GM12878 (cell line): ENCODE measurements around the gene STK35. TPM values are rescaled to one million over a fixed set of nuclear protein-coding genes. Genes with fewer than 3 reads are reported as not detected.

ENCODE experiments used
- ATAC-seq: fragments of 200-7000 bp; cut with Tn5 transposase; 3 replicates; pipeline ENCODE4 v1.9.1; 2020; ENCODE audit warnings: mild to moderate bottlenecking, moderate library complexity
- BruUV-seq: library from RNA; stranded (reverse); fragments of 400-500 nt; replicated peaks from 2 replicates; lab custom pipeline; 2021; lab: Mats Ljungman, UMichigan
- CTCF ChIA-PET: fragments of 300-600 bp; sonication (Branson Sonifier 250); formaldehyde crosslinking; extraction: SDS; loops from one replicate; lab custom pipeline; 2021; ENCODE audit warnings: inconsistent platforms; lab: Yijun Ruan, JAX
- POLR2A ChIA-PET: fragments of 350-600 bp; formaldehyde crosslinking; extraction: SDS; loops from one replicate; lab custom pipeline; 2021; ENCODE audit warnings: inconsistent platforms; lab: Charles Lee
- RAD21 ChIA-PET: fragments of 300-600 bp; sonication (Branson Sonifier 250); formaldehyde crosslinking; loops from one replicate; lab custom pipeline; 2023; ENCODE audit warnings: antibody characterized with exemption; ENCODE audit not compliant: unreplicated experiment; lab: Charles Lee
- SMC1A ChIA-PET: fragments of 300-600 bp; sonication (Branson Sonifier 250); formaldehyde crosslinking; loops from one replicate; lab custom pipeline; 2023; ENCODE audit not compliant: unreplicated experiment, uncharacterized antibody; lab: Charles Lee
- DNase-seq: peaks from one replicate; pipeline ENCODE4 v3.0.0-alpha.2; 2011; ENCODE audit warnings: low read depth, low spot score
- FAIRE-seq: peaks from 3 replicates; lab custom pipeline; 2011; peaks lifted over from hg19 to GRCh38; lab: Jason Lieb, UNC
- H2AFZ ChIP-seq: 2 replicates; pipeline ENCODE4 v1.6.0; 2011; ENCODE audit warnings: low read depth, low read length, control low read depth; ENCODE audit not compliant: control insufficient read depth
- H3K27ac ChIP-seq: 2 replicates; pipeline ENCODE4 v1.5.1; 2011; ENCODE audit warnings: control low read depth; ENCODE audit not compliant: control insufficient read depth, insufficient read depth
- H3K27me3 ChIP-seq, 2 experiments: replicated peaks in 1 of 2; 2 replicates each; pipeline versions ENCODE4 v1.6.0 to v1.6.1; 2011; ENCODE audit warnings: low read length in 1 of 2; ENCODE audit not compliant: control insufficient read depth in 2 of 2, insufficient read depth in 2 of 2
- H3K36me3 ChIP-seq, 2 experiments: 2 replicates each; pipeline ENCODE4 v1.5.1; 2011; ENCODE audit warnings: low read length in 1 of 2; ENCODE audit not compliant: control insufficient read depth in 2 of 2, insufficient read depth in 2 of 2
- H3K4me1 ChIP-seq: 2 replicates; pipeline ENCODE4 v1.6.1; 2011; ENCODE audit warnings: mild to moderate bottlenecking, low read length, moderate library complexity, mixed read lengths; ENCODE audit not compliant: control insufficient read depth, insufficient read depth
- H3K4me2 ChIP-seq: 2 replicates; pipeline ENCODE4 v1.6.0; 2011; ENCODE audit warnings: control low read depth; ENCODE audit not compliant: control insufficient read depth, insufficient read depth
- H3K4me3 ChIP-seq: fragments of 200-600 bp; sonication (generic); 2 replicates; pipeline ENCODE4 v1.5.1; 2016
- H3K79me2 ChIP-seq: 2 replicates; pipeline ENCODE4 v1.6.0; 2011; ENCODE audit warnings: low read length; ENCODE audit not compliant: control insufficient read depth, insufficient read depth
- H3K9ac ChIP-seq: 2 replicates; pipeline ENCODE4 v1.8.0; 2011; ENCODE audit warnings: low read length, control low read depth, mixed read lengths; ENCODE audit not compliant: control insufficient read depth, insufficient read depth
- H3K9me3 ChIP-seq: replicated peaks from 3 replicates; pipeline ENCODE4 v1.5.1; 2011; ENCODE audit warnings: mild to moderate bottlenecking, low read length; ENCODE audit not compliant: control insufficient read depth, insufficient read depth
- H4K20me1 ChIP-seq: 2 replicates; pipeline ENCODE4 v1.6.0; 2011; ENCODE audit not compliant: control insufficient read depth, insufficient read depth
- BMI1 ChIP-seq: fragments of 450-650 bp; IDR thresholded peaks from 2 replicates; pipeline ENCODE4 v1.6.1; 2016; ENCODE audit warnings: mild to moderate bottlenecking, moderate library complexity, borderline replicate concordance
- CREM ChIP-seq: IDR thresholded peaks from 2 replicates; pipeline ENCODE4 v1.6.1; 2014; ENCODE audit warnings: antibody characterized with exemption, low read depth
- ZBED1 ChIP-seq: IDR thresholded peaks from 2 replicates; pipeline ENCODE4 v1.6.1; 2016; ENCODE audit warnings: borderline replicate concordance
- WGBS: methylation state at CpG from one replicate; pipeline ENCODE4 v1.1.6; 2016; ENCODE audit warnings: low lambda C conversion rate; ENCODE audit not compliant: insufficient replicate concordance, insufficient coverage; ENCODE audit errors: missing lambda C conversion rate; 5-methylcytosine and 5-hydroxymethylcytosine counted together
- in situ Hi-C: fragments of 300-500 bp; cut with MboI; formaldehyde crosslinking; loops from 9 replicates; pipeline ENCODE4 v1.14.3; 2018; ENCODE audit warnings: mixed read lengths
- intact Hi-C: fragments of 100-400 bp; cut with micrococcal nuclease; formaldehyde crosslinking; loops from one replicate; pipeline ENCODE4 v1.14.2; 2022; ENCODE audit not compliant: unreplicated experiment
- polyA plus RNA-seq, 11 experiments: library from polyadenylated mRNA; depleted of rRNA in 4 of 11; unstranded in 6 of 11; stranded (reverse) in 5 of 11; fragments of >200 nt; fragmentation: Nextera tagmentation in 4 of 11; fragmentation: Illumina TruSeq in 1 of 11; extraction: Ambion mirVana in 4 of 11; extraction: Trizol in 1 of 11; gene quantifications; 1 replicate in 1 of 11; 2 replicates in 10 of 11; pipeline versions ENCODE4 v1.2.1 to v1.2.3, GENCODE V29; 2011 to 2016; ENCODE audit warnings: inconsistent platforms in 2 of 11, missing spikeins in 2 of 11, low read depth in 1 of 11
- total RNA-seq, 4 experiments: library from RNA; depleted of rRNA in 3 of 4; stranded (reverse); fragments of >200 nt in 3 of 4; fragmentation: Illumina TruSeq in 1 of 4; extraction: Trizol in 1 of 4; gene quantifications; 2 replicates each; pipeline versions ENCODE4 v1.2.1 to v1.2.3, GENCODE V29; 2013 to 2021
- TF ChIP-seq, protein P1 (sequence below): fragments of 450-650 bp; IDR thresholded peaks from 2 replicates; pipeline ENCODE4 v1.6.1; 2017; ENCODE audit warnings: antibody characterized with exemption, mild to moderate bottlenecking, moderate library complexity
- TF ChIP-seq, protein P2 (sequence below): fragments of 450-650 bp; conservative IDR thresholded peaks from 2 replicates; pipeline ENCODE4 v1.6.1; 2017; ENCODE audit warnings: mild to moderate bottlenecking, moderate library complexity
- TF ChIP-seq, protein P3 (sequence below): fragments of 450-650 bp; IDR thresholded peaks from 2 replicates; pipeline ENCODE4 v1.6.1; 2017; ENCODE audit warnings: mild to moderate bottlenecking, moderate library complexity

Gene STK35
- total and polyA plus RNA-seq, 10 of the 15 experiments (the other 5 are each of a cell fraction or from before 2014, with no cell fraction given), result 2.9 to 19.4 (median 9.6) TPM

DNA sequence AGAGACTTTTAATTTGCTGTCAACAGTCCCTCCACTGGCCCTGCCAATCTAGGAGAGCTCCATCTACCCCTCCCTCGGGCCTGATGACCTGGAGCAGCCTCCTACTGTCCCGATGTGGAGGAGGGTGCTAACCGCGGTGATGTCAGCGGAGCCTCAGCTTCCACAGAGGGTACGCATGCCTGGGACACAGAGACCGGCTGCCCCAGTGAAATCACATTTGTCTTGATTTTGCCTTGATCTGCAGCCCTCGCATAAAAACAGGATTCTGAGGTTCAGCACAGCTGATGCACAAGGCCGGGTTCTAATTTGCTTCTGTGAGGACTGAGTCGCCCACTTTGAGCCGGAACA lies 77.6 kb downstream of the STK35 start:
- no TSS peak for BruUV-seq
- ChIA-PET SMC1A (interaction anchor here (1.4 to 1.6 kb wide), 2 partner anchors 9 to 122 kb away, joined by 3 read pairs; no protein-coding TSS in a partner anchor), RAD21 (interaction anchor here (0.5 kb wide), 1 partner anchor 169 kb away, joined by 3 read pairs; no protein-coding TSS in a partner anchor), CTCF (interaction anchor here (1.0 to 1.8 kb wide), 4 partner anchors 29 to 272 kb away, joined by 3 to 4 read pairs (median 3); no protein-coding TSS in a partner anchor), POLR2A (no interaction called here)
- in situ Hi-C loops, result no loop called here
- Histone ChIP-seq H3K79me2 (no peaks in the 10 kb centered on the region), H2AFZ (no peak overlapping the region), H3K9me3 (no peaks in the 10 kb centered on the region), H4K20me1 (no peaks in the 10 kb centered on the region), H3K36me3 (no peaks in the 10 kb centered on the region), H3K4me2 (no peak overlapping the region), H3K27me3 (no peaks in the 10 kb centered on the region), H3K27ac (no peak overlapping the region), H3K4me3 (no peak overlapping the region), H3K4me1 (no peaks in the 10 kb centered on the region), H3K9ac (no peak overlapping the region)
- TF ChIP-seq ZBED1 (no peak), CREM (no peak)
- TF ChIP-seq, protein P1, sequence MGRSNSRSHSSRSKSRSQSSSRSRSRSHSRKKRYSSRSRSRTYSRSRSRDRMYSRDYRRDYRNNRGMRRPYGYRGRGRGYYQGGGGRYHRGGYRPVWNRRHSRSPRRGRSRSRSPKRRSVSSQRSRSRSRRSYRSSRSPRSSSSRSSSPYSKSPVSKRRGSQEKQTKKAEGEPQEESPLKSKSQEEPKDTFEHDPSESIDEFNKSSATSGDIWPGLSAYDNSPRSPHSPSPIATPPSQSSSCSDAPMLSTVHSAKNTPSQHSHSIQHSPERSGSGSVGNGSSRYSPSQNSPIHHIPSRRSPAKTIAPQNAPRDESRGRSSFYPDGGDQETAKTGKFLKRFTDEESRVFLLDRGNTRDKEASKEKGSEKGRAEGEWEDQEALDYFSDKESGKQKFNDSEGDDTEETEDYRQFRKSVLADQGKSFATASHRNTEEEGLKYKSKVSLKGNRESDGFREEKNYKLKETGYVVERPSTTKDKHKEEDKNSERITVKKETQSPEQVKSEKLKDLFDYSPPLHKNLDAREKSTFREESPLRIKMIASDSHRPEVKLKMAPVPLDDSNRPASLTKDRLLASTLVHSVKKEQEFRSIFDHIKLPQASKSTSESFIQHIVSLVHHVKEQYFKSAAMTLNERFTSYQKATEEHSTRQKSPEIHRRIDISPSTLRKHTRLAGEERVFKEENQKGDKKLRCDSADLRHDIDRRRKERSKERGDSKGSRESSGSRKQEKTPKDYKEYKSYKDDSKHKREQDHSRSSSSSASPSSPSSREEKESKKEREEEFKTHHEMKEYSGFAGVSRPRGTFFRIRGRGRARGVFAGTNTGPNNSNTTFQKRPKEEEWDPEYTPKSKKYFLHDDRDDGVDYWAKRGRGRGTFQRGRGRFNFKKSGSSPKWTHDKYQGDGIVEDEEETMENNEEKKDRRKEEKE, result no peak
- ATAC-seq (no peak), FAIRE-seq (no peak), DNase-seq (no peak)
- intact Hi-C loops, result no loop called here
- WGBS, result 52% methylated on average over 11 of the region's 11 CpGs

DNA sequence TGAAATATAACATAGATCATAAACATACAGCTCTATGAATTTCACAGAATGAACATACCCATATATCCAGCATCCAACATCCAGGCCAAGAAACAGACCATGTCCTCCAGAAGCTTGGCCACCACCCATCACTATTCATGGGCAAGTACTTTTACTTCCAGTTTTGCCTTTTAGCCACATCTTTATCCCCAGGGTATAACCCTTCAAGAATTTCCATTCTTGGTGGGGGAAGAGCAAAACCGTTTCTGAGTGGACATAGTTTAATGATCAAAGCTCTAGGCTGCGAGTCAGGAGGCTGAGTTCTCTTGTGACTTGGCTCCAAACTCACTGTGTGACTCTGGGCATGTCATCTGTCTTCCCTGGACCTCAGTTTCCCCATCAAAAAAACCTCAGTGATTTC lies 78.3 kb downstream of the STK35 start:
- no peaks in the 10 kb centered on the region for H3K4me1 ChIP-seq
- intact Hi-C loops (no loop called here), in situ Hi-C loops (no loop called here)
- no peaks in the 10 kb centered on the region for H3K36me3 ChIP-seq
- no peak overlapping the region for H3K9ac ChIP-seq
- ChIA-PET POLR2A (no interaction called here), RAD21 (no interaction called here), CTCF (interaction anchor here (1.0 to 1.8 kb wide), 7 partner anchors 28 to 273 kb away, joined by 3 to 4 read pairs (median 3); no protein-coding TSS in a partner anchor), SMC1A (interaction anchor here (1.4 to 1.6 kb wide), 2 partner anchors 9 to 121 kb away, joined by 3 read pairs; no protein-coding TSS in a partner anchor)
- no peaks in the 10 kb centered on the region for H4K20me1 ChIP-seq
- TF ChIP-seq, protein P2, sequence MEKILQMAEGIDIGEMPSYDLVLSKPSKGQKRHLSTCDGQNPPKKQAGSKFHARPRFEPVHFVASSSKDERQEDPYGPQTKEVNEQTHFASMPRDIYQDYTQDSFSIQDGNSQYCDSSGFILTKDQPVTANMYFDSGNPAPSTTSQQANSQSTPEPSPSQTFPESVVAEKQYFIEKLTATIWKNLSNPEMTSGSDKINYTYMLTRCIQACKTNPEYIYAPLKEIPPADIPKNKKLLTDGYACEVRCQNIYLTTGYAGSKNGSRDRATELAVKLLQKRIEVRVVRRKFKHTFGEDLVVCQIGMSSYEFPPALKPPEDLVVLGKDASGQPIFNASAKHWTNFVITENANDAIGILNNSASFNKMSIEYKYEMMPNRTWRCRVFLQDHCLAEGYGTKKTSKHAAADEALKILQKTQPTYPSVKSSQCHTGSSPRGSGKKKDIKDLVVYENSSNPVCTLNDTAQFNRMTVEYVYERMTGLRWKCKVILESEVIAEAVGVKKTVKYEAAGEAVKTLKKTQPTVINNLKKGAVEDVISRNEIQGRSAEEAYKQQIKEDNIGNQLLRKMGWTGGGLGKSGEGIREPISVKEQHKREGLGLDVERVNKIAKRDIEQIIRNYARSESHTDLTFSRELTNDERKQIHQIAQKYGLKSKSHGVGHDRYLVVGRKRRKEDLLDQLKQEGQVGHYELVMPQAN, result no peak
- TF ChIP-seq, protein P3, sequence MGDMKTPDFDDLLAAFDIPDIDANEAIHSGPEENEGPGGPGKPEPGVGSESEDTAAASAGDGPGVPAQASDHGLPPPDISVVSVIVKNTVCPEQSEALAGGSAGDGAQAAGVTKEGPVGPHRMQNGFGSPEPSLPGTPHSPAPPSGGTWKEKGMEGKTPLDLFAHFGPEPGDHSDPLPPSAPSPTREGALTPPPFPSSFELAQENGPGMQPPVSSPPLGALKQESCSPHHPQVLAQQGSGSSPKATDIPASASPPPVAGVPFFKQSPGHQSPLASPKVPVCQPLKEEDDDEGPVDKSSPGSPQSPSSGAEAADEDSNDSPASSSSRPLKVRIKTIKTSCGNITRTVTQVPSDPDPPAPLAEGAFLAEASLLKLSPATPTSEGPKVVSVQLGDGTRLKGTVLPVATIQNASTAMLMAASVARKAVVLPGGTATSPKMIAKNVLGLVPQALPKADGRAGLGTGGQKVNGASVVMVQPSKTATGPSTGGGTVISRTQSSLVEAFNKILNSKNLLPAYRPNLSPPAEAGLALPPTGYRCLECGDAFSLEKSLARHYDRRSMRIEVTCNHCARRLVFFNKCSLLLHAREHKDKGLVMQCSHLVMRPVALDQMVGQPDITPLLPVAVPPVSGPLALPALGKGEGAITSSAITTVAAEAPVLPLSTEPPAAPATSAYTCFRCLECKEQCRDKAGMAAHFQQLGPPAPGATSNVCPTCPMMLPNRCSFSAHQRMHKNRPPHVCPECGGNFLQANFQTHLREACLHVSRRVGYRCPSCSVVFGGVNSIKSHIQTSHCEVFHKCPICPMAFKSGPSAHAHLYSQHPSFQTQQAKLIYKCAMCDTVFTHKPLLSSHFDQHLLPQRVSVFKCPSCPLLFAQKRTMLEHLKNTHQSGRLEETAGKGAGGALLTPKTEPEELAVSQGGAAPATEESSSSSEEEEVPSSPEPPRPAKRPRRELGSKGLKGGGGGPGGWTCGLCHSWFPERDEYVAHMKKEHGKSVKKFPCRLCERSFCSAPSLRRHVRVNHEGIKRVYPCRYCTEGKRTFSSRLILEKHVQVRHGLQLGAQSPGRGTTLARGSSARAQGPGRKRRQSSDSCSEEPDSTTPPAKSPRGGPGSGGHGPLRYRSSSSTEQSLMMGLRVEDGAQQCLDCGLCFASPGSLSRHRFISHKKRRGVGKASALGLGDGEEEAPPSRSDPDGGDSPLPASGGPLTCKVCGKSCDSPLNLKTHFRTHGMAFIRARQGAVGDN, result no peak
- no peak for TF ChIP-seq BMI1
- no peaks in the 10 kb centered on the region for H3K27me3 ChIP-seq
- no peak overlapping the region for H3K27ac ChIP-seq
- no peak overlapping the region for H3K4me2 ChIP-seq
- 2% methylated on average over 2 of the region's 2 CpGs for WGBS
- no peak overlapping the region for H2AFZ ChIP-seq
- BruUV-seq, result no TSS peak
- no peak overlapping the region for H3K4me3 ChIP-seq
- FAIRE-seq (no peak), DNase-seq (no peak), ATAC-seq (no peak)
- no peaks in the 10 kb centered on the region for H3K9me3 ChIP-seq
- no peaks in the 10 kb centered on the region for H3K79me2 ChIP-seq
